NCI-H1417 (cell line): ENCODE results near the gene YJU2.
"Not testable (repeated sequence)": the region's sequence is repeated elsewhere in the genome, so short reads cannot be mapped to it uniquely, and the experiment has no call there.

Experiments
- DNase-seq, 3 experiments: peaks; one replicate each; lab custom pipeline; 2025; lab: John Stamatoyannopoulos, UW

Gene YJU2

DNA sequence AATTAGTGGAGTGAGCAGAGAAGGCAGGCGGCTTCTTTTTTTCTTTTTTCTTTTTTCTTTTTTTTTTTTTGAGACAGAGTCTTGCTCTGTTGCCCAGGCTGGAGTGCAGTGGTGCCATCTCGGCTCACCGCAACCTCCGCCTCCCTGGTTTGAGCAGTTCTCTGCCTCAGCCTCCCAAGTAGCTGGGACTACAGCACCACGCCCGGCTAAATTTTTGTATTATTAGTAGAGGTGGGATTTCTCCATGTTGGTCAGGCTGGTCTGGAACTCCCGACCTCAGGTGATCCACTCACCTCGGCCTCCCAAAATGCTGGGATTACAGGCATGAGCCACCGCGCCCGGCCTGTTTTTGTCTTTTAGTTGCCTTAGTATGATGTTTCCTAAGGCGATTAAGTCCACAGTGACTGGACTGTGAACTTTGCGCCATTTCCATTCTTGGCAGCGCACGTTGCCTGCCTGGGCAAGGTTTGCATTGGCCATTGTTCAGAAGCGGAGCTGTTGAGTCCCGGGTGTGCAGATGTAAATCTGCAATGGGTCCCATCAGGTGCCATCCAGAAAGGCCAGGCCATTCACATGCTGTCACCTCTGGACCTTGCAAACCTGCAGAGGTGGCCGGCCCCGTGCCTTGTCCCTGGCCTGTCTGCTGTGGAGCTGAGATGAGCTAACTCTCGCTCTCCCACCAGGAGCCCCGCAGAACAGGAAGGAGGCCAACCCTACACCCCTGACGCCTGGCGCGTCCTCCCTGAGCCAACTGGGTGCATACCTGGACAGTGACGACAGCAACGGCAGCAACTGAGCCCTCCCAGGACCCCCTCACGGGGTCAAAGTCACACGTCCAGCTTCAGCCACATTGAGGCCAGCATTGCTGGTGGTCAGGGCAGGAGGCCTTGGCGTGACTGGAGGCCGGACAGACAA lies 21.3 kb downstream of the YJU2 start:
- no peak for DNase-seq

DNA sequence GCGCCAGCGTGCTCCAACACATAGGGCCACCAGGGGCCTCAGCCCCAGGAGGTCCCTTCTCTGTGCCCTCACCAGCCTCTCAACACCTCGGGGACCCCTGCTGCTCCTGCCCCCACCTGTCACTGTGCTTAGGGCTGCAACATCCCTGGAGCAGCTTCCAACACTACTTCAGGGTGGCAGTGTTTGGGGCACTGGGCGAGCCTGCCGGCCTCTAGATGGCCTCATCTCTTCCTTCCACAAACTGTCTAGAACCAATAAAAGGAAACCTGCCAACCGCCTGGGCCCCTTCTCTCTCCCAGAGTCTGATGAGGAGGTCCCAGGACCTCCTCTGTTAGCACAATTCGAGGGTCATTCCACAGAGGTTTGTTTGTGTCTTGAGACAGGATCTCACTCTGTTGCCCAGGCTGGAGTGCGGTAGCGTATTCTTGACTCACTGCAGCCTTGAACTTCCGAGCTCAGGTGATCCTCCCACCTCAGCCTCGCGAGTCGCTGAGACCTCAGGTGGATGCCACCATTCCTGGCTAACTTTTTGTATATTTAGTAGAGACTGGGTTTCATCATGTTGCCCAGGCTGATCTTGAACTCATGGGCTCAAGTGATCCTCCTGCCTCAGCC lies 22.0 kb downstream of the YJU2 start:
- no peak for DNase-seq

DNA sequence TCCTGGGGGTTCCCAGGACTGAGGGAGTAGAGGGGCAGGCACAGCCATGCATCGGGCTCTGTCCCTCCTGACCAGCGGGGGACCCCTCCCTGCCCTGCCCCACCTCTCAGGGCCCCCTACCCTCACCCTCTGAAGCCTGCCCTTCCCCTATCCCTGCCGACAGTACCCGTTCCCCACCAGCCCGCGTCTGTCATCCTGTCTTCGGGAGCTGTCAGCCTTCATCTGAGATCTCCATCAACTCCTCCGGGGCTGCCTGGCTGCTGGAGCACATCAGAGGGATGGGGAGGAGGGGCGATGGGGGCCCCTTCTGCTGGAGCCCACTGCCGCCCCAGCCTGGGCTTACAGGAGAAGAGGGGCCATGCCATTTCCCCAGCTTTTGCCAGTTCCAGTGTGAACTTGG lies 26.0 kb downstream of the YJU2 start:
- no peak for DNase-seq

DNA sequence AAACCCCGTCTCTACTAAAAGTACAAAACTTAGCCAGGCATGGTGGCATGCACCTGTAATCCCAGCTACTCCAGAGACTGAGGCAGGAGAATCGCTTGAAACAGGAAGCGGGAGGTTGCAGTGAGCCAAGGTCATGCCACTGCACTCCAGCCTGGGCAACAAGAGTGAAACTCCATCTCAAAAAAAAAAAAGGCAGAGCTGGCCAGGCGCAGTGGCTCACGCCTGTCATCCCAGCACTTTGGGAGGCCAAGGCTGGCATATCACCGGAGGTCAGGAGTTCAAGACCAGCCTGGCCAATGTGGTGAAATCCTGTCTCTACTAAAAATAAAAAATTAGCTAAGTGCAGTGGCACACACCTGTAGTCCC lies 27.4 kb downstream of the YJU2 start:
- DNase-seq, result not testable (repeated sequence)

DNA sequence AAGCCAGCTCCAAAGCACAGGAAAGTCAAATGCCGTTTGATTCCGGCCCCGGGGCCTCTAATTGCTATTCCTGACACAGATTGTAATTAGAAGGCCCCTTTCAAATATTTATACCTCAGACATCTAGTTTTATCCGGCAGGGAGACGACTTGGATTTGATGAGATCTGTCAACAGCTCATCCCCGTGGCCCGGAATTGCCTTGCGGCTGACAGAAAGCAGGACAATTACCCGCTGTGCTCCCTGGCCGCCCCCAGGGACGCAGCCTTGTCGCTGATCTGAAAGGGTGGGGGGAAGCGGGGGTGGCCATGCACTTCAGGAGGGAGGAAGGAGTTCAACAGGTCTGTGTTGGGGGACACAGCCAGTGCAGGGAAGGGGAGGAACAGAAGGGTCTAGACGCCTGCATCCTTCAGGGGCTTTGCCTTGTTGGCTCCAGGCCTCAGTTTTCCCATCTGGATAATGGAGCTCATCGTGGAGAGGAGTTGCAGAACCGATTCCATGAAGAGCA lies 30.4 kb downstream of the YJU2 start:
- DNase-seq, result peak in 2 of 3 experiments; percentile 60 to 83

DNA sequence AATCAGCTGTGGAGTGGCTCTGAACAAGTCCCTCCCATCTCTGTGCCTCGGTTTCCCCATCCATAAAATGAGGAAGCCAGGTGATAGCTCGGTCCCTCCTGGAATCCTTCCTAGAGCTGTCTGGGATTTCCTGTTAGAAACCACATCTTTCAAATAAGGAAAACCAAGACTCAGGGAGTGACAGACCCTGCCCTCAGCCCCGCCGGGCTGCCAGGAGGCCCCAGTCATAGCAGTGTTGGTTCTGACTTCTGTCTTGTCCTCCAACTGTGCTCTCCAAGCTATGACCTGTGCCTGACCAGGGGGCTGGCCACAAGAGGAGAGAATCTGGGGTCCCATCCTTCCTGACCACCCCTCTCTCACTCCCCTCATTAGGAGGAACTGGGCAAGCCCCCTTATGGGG lies 31.1 kb downstream of the YJU2 start:
- DNase-seq, result peak in 2 of 3 experiments; percentile 50 to 65

DNA sequence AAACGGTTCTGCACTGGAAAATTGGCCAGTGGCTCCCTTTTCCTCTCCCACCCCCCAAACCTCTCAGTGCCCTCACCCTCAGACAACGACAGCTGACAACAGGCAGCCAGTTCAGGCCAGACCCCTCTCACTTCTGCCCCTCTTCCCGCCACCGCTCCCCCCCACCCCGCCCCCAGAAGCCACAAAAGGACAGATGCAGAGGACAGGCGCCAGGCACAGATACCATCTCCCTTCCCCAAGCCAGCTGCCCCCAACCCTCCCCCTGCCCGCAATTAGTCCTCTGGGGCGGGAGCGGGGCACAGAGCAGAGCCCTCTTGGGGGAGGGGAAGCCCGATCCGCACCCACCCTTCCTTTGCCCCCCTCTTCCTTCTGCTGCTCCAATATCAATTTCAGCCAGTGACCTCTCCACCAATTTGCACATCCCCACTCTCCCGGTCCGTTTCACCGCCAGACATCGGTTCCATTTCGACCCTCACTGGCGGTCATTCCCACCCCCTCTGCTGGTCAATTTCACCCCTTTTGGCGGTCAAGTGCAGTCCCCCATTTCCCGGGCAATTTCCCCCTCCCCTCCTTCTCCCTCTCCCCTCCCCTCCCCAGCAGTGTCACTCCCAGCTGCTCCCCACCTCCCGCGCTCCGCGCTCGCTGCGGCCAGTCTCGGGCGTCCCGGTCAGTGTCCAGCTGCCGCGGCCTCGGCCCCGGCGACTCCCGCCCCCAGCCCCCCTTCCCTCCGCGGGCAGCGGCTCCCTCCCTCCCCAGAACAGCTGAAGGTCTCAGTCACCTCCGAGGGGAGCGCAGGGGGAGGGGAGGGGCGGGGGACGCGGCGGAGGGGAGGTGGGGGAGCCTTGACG lies 31.8 kb downstream of the YJU2 start, which contains the start of gene SHD:
Gene SHD (plus strand): TSS at position 848 of the 848 bp plus-strand sequence. CDS start 798 bp downstream, outside the sequence.
- peak in 2 of 3 experiments; percentile 74 to 88 for DNase-seq

DNA sequence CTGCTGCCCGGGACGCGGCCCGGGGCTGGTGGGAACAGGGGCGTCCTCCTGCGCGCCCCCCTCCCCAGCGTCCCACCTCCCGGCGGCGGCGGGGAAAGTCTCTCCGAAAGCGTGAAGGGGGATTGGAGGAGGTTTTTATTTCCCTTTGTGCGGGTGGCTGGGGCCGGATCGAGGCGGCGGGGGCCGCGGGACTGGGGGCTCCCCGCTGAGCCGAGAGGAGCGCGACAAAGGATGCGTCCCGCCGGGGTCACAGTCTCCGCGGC lies 32.3 kb downstream of the YJU2 start:
- no peak for DNase-seq

DNA sequence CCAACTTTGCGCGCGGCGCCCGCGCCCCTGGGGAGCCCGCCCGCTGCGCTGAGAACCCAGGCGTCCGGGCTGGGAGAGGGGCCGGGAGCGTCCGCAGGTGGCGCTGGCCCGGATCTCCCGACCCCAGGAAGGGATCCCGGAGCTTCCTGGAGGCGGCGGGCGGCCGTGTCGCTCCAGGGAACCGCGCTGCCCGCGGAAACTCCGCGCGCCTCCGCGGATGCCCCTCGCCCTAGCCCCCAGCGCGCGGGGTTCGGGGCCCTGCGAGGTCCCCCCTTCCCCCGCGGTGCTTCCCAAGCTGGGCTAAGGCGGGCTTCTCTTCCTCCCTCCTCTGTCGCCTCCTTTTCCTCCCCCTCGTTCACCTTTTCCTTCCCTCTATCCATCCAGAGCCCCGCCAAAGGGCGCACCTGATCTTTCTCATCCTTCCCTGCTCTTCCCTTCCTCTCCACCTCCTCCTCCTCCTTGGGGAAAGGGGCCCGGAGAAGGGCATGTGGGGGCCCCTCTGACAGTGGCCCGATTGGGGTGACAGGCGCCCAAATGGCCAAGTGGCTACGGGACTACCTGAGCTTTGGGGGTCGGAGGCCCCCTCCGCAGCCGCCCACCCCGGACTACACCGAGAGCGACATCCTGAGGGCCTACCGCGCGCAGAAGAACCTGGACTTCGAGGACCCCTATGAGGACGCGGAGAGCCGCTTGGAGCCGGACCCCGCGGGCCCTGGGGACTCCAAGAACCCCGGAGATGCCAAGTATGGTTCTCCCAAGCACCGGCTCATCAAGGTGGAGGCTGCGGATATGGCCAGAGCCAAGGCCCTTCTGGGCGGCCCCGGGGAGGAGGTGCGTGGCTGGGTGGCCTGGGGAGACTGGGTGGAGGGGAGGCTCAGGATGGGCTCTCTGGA lies 32.9 kb downstream of the YJU2 start:
- DNase-seq, result peak in 2 of 3 experiments; percentile 66 to 74

DNA sequence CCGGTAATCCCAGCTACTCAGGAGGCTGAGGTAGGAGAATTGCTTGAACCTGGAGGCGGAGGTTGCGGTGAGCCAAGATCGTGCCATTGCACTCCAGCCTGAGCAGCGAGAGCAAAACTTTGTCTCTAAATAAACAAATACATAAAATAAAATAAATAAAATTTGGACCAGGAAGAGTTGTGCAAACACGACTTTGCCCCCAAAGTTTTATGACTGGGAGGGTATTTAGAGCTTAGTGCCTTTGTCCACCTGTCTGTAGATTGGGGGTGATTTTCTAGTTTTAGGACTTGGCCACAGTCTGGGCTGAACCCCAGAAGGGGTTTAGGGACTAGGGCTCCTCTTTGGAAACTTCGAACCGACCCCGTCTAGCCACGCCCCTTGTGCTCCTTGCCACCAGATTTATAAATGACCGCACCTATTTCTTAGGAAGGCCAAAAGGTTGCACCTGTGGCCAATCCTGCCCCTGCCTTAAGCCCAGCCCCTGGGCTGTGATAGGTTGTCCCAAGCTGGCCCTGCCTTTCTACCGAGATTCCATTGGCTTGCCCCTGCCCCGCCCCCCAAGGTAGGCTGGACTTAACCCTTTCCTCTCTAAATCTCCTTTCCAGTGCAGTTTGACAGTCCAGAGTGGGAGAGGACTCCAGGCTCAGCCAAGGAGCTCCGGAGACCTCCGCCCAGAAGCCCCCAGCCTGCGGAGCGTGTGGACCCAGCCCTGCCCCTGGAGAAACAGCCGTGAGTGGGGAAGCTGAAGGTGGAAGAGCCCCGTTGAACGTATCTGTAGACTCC lies 37.5 kb downstream of the YJU2 start:
- peak in 1 of 3 experiments; percentile 15 for DNase-seq

DNA sequence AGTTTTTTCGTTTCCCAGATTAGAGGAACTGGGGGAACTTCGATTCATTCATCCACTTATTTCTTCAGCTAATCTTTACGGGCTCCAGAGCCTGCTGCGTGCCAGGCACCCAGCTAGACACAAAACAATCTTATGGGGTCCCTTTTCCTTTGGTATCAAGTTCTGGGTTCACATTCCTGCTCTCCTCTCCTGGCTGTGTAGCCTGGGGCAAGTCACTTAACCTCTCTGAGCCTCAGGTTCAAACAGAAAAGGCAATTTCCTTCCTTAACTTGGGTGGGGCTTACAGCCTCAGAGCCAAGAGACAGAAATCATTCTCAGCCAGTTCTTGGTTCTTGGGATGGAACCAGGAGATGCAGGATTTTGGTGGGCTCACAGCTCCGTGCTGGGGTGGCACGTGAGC lies 38.1 kb downstream of the YJU2 start:
- no peak for DNase-seq

DNA sequence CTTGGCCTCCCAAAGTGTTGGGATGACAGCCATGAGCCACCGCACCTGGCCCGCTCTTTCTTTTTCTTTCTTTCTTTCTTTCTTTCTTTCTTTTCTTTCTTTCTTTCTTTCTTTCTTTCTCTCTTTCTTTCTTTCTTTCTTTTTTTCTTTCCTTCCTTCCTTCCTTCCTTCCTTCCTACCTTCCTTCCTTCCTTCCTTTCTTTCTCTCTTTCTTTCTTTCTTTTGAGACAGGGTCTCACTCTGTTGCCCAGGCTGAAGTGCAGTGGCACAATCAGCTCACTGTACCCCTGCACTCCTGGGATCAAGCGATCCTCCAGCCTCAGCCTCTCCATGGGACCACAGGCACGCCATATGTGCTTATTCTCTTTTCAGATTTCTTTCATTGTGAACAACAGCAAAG lies 39.3 kb downstream of the YJU2 start:
- DNase-seq, result not testable (repeated sequence)

DNA sequence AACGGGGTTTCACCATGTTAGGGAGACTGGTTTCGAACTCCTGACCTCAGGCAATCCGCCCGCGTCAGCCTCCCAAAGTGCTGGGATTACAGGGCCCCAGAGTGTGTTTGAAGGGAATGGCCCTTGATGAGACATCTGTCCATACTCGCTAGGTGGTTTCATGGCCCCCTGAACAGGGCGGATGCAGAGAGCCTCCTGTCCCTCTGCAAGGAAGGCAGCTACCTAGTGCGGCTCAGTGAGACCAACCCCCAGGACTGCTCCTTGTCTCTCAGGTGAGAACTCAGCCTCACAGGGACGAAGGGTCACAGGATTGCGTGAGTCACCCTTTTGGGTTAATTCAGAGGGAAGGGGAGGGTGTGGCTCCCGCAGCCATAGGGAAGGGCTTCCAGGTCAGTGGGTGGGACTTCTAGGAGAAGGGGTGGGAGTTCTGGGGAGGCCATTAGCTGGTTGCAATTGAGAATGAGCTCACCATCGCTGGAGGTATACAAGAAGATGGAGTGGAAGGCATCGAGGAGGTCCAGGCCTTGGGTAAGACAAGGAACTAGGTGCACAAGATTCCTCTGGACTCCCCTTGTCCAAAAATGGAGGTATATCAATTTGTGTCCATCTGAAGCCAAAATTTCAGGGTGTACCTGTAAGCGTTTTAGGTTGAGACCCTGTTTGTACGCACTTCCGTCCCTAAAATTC lies 41.4 kb downstream of the YJU2 start:
- no peak for DNase-seq

DNA sequence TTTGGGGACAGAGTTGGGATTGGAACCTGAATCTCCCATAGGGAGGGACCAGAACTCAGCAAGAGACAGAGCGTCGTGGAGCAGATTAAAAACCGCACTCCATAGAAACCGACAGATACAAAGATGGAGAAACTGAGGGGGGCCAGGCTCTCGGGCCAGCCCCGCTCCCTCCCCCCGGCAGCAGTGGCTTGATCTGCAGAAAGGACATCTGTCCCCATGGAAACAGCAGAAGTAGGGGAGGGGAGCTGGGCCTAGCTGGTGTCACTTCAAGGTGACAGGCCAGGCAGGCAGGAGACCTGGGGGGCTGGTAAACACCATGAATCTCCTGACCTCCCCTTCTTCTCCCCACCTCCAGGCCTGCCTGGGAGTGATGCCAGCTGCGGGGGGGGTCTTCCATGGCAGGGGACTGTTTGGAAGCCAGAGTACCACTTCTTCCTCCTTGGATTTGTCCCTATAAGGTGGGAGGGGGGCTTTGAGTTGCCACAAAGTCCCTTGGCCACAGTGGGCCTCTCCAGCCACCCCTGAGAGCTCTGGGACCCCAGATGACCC lies 44.4 kb downstream of the YJU2 start:
- peak in 2 of 3 experiments; percentile 21 to 44 for DNase-seq

DNA sequence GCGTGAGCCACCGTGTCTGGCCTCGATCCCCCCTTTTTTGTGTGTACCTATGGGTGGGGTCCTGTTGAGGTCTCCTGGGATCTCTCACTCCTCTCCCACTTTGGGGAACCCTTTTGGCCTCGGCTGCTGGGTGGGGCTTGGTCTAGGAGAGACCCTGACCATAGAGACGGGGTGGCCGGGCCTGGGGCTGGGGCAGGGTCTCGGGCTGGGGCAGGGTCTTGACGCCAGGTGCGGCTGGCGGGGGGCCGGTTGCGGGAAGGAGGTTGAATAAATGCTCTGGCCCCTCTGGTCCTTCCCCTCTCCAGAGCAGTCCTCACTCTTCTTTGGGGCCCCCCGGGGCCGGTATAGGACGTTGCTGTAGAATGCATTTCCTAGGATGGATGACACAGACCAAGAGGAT lies 45.6 kb downstream of the YJU2 start:
- no peak for DNase-seq

DNA sequence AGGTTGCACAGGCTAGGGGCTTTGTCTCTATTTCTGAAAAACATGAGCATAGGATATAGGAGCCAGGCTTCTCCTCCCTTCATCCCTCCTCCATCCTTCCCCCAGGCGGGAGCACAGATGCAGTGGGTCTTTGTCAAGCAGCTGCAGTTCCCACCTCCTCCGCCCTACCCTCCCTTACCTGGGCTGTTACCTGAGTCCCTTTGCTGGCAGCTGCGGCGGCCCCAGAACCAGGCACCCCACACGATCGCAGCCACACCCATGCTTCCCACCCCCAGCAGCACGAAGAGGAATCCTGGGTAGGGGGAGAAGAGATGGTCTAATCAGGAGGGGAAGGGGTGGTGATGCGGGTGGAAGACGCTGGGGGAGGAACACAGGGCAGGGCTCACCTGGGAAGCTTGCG lies 47.5 kb downstream of the YJU2 start:
- no peak for DNase-seq

DNA sequence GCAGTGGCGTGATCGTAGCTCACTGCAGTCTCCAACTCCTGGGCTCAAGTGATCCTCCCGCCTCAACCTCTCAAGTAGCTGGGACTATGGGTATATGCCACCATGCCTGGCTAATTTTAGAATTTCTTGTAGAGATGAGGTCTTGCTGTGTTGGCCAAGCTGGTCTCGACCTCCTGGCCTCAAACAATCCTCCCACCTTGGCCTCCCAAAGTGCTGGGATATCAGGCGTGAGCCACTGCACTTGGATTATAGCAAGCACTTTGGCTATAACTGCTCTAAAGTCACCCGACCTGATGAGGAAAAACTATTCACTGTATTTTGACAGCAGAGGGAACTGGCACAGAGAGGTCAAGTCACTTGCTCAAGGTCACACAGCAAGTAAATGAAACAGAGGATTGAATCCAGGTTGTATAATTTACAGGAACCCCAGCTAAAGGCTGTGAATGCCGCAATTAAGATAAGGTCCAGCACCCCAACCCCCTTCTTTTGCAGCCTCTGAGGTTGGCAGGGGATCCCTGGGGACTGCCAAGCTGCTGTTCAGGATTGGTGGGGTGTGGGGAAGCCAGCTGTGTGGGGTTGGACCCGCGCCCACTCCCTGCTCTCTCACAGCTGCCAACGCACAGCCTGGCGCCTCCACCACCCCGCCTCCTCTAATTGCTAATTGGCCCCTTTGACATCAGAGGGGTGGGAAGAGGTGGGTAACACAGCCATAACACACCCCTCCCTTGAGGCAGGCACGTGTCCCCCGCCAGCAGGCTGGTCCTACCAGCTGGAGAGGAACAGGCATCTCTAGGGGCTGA lies 49.3 kb downstream of the YJU2 start:
- peak in 2 of 3 experiments; percentile 84 to 95 for DNase-seq

DNA sequence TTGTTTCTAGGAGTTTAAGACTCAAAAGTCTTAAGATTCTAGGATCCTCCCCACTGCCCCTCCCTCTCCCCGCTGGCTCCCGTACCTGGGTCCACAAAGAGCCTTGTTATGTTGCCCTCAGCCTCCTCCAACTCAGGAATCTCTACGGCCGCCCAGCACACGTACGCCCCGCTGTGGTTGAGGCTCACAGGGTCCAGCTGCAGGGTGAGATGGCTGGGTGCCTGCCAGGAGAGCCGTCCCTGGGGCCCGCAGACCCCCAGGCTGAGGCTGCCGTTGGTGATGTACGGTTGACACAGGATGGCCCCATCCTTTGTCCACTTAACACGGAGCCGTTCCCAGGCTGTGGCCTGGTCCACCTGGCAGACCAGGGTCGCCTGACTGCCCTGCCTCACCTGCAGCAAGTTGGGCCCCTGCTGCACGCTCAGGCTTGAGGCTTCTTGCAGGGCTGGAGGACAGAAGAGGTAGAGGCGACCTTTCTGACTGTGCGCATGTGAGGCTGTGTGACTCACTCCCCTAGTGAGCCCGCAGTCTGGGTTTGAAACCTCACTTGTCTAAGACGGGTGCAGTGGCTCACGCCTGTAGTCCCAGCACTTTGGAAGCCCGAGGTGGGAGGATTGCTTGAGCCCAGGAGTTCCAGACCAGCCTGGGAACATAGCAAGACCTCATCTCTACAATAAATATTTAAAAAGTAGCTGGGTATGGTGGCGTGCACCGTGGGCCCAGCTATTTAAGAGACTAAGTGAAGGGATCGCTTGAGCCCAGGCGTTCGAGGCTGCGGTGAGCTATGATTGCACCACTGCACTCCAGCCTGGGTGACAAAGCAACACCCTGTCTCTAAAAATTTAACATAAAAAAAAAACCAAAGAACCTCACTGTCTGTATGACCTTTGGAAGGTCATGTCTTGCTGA lies 51.3 kb downstream of the YJU2 start:
- no peak for DNase-seq
